Activated CD8-positive, alpha-beta T cell treated with anti-CD3 and anti-CD28 coated beads, Interleukin-2, amount 10 ng/mL, durations not matched to agents 7 days and 5 days (primary cell): ENCODE results near the gene TTC33. TPM values are rescaled to one million over a fixed set of nuclear protein-coding genes. Genes with fewer than 3 reads are reported as not detected.
A peak's percentile ranks its signal among the peaks of the same experiment; 100 is the strongest.
"Not testable (repeated sequence)": the region's sequence is repeated elsewhere in the genome, so short reads cannot be mapped to it uniquely, and the experiment has no call there.

Experiments used
- ATAC-seq: fragments of 150-1000 bp; cut with Tn5 transposase; one replicate; pipeline ENCODE4 v1.10.0; 2021; ENCODE audit warnings: moderate library complexity
- CTCF ChIA-PET: fragments of 350-600 bp; sonication (Branson Sonifier 250); formaldehyde crosslinking; loops from one replicate; lab custom pipeline; 2021; ENCODE audit warnings: antibody characterized with exemption; lab: Charles Lee
- POLR2A ChIA-PET: fragments of 350-600 bp; sonication (Branson Sonifier 250); formaldehyde crosslinking; loops from one replicate; lab custom pipeline; 2021; ENCODE audit warnings: antibody characterized with exemption; lab: Charles Lee
- DNase-seq: peaks from one replicate; pipeline ENCODE4 v3.0.0-alpha.2; 2020
- H3K27ac Mint-ChIP-seq: one replicate; pipeline ENCODE4 v1.8.0; 2021; ENCODE audit warnings: mild to moderate bottlenecking, mixed read lengths
- H3K27me3 Mint-ChIP-seq: one replicate; pipeline ENCODE4 v1.8.0; 2021; ENCODE audit warnings: low read depth, mixed read lengths
- H3K36me3 Mint-ChIP-seq: one replicate; pipeline ENCODE4 v1.8.0; 2021; ENCODE audit warnings: low read depth, mixed read lengths
- H3K4me1 Mint-ChIP-seq: one replicate; pipeline ENCODE4 v1.8.0; 2021; ENCODE audit warnings: low read depth, mixed read lengths
- H3K4me3 Mint-ChIP-seq: one replicate; pipeline ENCODE4 v1.8.0; 2021; ENCODE audit warnings: mild to moderate bottlenecking, mixed read lengths
- H3K9me3 Mint-ChIP-seq: one replicate; pipeline ENCODE4 v1.8.0; 2022; ENCODE audit warnings: mixed read lengths; ENCODE audit not compliant: insufficient read depth
- total RNA-seq, 2 experiments: library from RNA; stranded (reverse); gene quantifications; one replicate each; pipeline ENCODE4 v1.2.3, GENCODE V29; 2021

TTC33 gene
- total RNA-seq, 2 experiments from 2014 or later, result 13.4 to 14.0 TPM

DNA sequence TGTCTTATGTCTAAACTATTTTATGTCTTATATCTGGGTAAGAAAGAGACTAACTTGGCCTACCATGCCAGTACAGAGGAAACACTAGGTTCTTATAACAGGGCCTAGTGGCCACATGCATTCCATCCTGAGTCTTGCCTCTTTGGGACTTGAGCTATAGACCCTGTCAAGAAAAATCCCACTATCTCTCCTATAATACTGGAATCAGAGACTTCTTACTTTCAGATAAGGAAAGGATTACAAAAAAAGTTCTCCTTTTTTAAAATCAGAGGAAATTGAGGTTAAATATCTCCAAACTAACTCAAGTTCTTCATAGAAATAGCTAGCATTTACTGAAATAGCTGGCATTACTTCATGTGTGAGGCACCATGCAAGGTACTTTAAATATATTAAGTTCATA lies 41.8 kb downstream of the TTC33 start:
- no peaks in the 10 kb centered on the region for H3K9me3 Mint-ChIP-seq
- ChIA-PET POLR2A (no interaction called here), CTCF (interaction anchor here (1.7 to 2.5 kb wide), 4 partner anchors 10 to 765 kb away, joined by 5 to 12 read pairs (median 6); no protein-coding TSS in a partner anchor)
- DNase-seq (no peak), ATAC-seq (no peak)
- peaks cover 32% of the 10 kb centered on the region for H3K36me3 Mint-ChIP-seq
- H3K27me3 Mint-ChIP-seq, result no peaks in the 10 kb centered on the region
- no peaks in the 10 kb centered on the region for H3K4me1 Mint-ChIP-seq
- no peak overlapping the region for H3K4me3 Mint-ChIP-seq
- no peak overlapping the region for H3K27ac Mint-ChIP-seq

GRCh38 chr5:40710575-40710974 lies 45.2 kb downstream of the TTC33 start:
- POLR2A ChIA-PET, CTCF ChIA-PET, H3K9me3 Mint-ChIP-seq: not testable (repeated sequence)

GRCh38 chr5:40705484-40705883 lies 50.3 kb downstream of the TTC33 start:
- DNase-seq, H3K27ac Mint-ChIP-seq, POLR2A ChIA-PET, H3K4me3 Mint-ChIP-seq, H3K27me3 Mint-ChIP-seq, ATAC-seq, H3K4me1 Mint-ChIP-seq: not testable (repeated sequence)
- Mint-ChIP-seq H3K36me3 (peaks cover 73% of the 10 kb centered on the region), H3K9me3 (peaks cover 29% of the 10 kb centered on the region)
- CTCF ChIA-PET, result interaction anchor here (0.8 to 1.4 kb wide), 2 partner anchors 10 to 16 kb away, joined by 3 to 4 read pairs; no protein-coding TSS in a partner anchor

More at GRCh38 chr5:40710575-40710974, 45.2 kb downstream of the TTC33 start:
- peaks cover 36% of the 10 kb centered on the region for H3K36me3 Mint-ChIP-seq
- ATAC-seq, H3K27ac Mint-ChIP-seq, H3K4me1 Mint-ChIP-seq, H3K4me3 Mint-ChIP-seq, H3K27me3 Mint-ChIP-seq, DNase-seq: not testable (repeated sequence)

- CTCF ChIA-PET, H3K4me3 Mint-ChIP-seq, H3K27me3 Mint-ChIP-seq, H3K27ac Mint-ChIP-seq, DNase-seq, POLR2A ChIA-PET, H3K4me1 Mint-ChIP-seq, ATAC-seq: not testable (repeated sequence)
- Mint-ChIP-seq H3K36me3 (peaks cover 69% of the 10 kb centered on the region), H3K9me3 (peaks cover 29% of the 10 kb centered on the region)
Observed at GRCh38 chr5:40702027-40702426, 53.7 kb downstream of the TTC33 start.

DNA sequence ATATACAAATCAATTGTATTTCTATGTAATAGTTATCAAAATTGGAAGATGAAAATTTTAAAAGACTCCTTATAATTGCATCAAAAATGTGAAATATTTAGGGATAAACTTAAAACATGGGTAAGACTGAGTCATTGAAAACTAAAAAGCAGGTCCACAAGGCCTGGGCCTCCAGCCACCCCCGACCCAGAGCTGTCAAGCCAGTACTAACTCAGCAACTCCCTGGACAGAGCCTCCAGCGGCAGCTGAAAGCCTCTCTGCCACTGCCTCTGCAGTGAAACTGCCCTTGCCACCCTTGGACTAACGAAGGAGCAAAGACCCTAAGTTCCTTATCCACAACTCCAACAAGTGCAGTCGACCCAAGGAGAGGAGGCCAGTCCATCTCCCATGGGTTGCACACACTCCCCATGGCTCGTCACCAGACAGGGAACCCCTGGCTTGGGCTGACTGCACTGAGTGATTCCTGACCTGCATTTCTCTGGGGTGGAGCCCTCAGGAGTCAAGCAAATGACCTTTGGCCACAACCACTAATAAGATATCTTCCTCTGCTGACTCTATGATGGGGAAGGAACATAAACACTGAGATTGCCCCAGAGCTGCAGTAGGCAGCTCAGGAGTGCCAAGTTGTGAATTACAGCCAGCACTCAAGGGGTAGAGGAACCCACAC lies 55.5 kb downstream of the TTC33 start:
- no peak for ATAC-seq
- POLR2A ChIA-PET, result no interaction called here
- no peak overlapping the region for H3K27ac Mint-ChIP-seq
- CTCF ChIA-PET, result interaction anchor here (0.5 kb wide), 1 partner anchor 111 kb away, joined by 3 read pairs; no protein-coding TSS in a partner anchor
- H3K4me1 Mint-ChIP-seq, result no peaks in the 10 kb centered on the region
- peaks cover 72% of the 10 kb centered on the region for H3K36me3 Mint-ChIP-seq
- no peak overlapping the region for H3K4me3 Mint-ChIP-seq
- no peaks in the 10 kb centered on the region for H3K27me3 Mint-ChIP-seq
- H3K9me3 Mint-ChIP-seq, result peaks cover 29% of the 10 kb centered on the region
- DNase-seq, result no peak

- no peak overlapping the region for H3K4me3 Mint-ChIP-seq
Observed at GRCh38 chr5:40694433-40694832, 61.3 kb downstream of the TTC33 start.

DNA sequence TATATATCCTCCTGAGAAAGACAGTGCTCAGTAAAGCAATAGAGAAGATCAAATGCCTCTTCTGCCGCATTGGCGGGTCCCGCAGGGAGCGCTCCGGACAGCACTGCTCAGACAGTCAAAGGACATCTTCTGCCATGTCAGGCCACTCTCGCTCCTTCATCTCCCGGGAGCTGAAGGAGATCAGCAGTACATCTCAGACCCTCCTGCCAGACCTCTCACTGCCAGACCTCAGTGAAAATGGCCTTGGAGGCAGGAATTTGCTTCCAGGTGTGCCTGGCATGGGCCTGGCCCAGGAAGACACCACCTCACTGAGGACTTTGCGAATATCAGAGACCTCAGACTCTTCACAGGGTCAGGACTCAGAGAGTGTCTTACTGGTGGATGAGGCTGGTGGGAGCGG lies 63.9 kb downstream of the TTC33 start:
- CTCF ChIA-PET, result no interaction called here
- Mint-ChIP-seq H3K4me1 (peaks cover 46% of the 10 kb centered on the region), H3K4me3 (no peak overlapping the region), H3K36me3 (peaks cover 84% of the 10 kb centered on the region), H3K27ac (no peak overlapping the region), H3K27me3 (no peaks in the 10 kb centered on the region), H3K9me3 (no peaks in the 10 kb centered on the region)
- POLR2A ChIA-PET, result interaction anchor here (0.6 to 1.4 kb wide), 2 partner anchors 294 to 304 kb away, joined by 3 to 5 read pairs; no protein-coding TSS in a partner anchor
- DNase-seq (no peak), ATAC-seq (no peak)

More at GRCh38 chr5:40694433-40694832, 61.3 kb downstream of the TTC33 start:
- no peak overlapping the region for H3K27ac Mint-ChIP-seq
- H3K36me3 Mint-ChIP-seq, result peaks cover 70% of the 10 kb centered on the region
- H3K4me1 Mint-ChIP-seq, result peaks cover 22% of the 10 kb centered on the region
- no peak for ATAC-seq
- DNase-seq, result no peak
- ChIA-PET POLR2A (interaction anchor here (1.0 kb wide), 1 partner anchor 18 kb away, joined by 3 read pairs; no protein-coding TSS in a partner anchor), CTCF (no interaction called here)
- H3K9me3 Mint-ChIP-seq, result no peaks in the 10 kb centered on the region
- no peaks in the 10 kb centered on the region for H3K27me3 Mint-ChIP-seq

GRCh38 chr5:40690267-40690666 lies 65.5 kb downstream of the TTC33 start:
- Mint-ChIP-seq H3K4me3 (no peak overlapping the region), H3K9me3 (no peaks in the 10 kb centered on the region), H3K27me3 (no peaks in the 10 kb centered on the region), H3K27ac (no peak overlapping the region), H3K36me3 (peaks cover 86% of the 10 kb centered on the region), H3K4me1 (peaks cover 58% of the 10 kb centered on the region)
- ChIA-PET POLR2A (interaction anchor here (1.2 to 1.4 kb wide), 2 partner anchors 284 to 729 kb away, joined by 3 read pairs; no protein-coding TSS in a partner anchor), CTCF (interaction anchor here (0.6 to 3.1 kb wide), 5 partner anchors 20 to 974 kb away, joined by 3 to 23 read pairs (median 3); no protein-coding TSS in a partner anchor)
- ATAC-seq (no peak), DNase-seq (no peak)

- no peaks in the 10 kb centered on the region for H3K27me3 Mint-ChIP-seq
- peak overlapping the region; percentile 63 for H3K27ac Mint-ChIP-seq
- H3K4me1 Mint-ChIP-seq, result peaks cover 61% of the 10 kb centered on the region
- ChIA-PET POLR2A (interaction anchor here (1.1 to 1.4 kb wide), 2 partner anchors 9 to 728 kb away, joined by 3 read pairs; no protein-coding TSS in a partner anchor), CTCF (interaction anchor here (0.8 to 3.1 kb wide), 14 partner anchors 14 to 973 kb away, joined by 3 to 23 read pairs (median 4); no protein-coding TSS in a partner anchor)
- peak; percentile 59 for DNase-seq
- peaks cover 85% of the 10 kb centered on the region for H3K36me3 Mint-ChIP-seq
- H3K9me3 Mint-ChIP-seq, result no peaks in the 10 kb centered on the region
- peak; percentile 50 for ATAC-seq
- H3K4me3 Mint-ChIP-seq, result peak overlapping the region; percentile 24
Observed at GRCh38 chr5:40689438-40689837, 66.3 kb downstream of the TTC33 start.

DNA sequence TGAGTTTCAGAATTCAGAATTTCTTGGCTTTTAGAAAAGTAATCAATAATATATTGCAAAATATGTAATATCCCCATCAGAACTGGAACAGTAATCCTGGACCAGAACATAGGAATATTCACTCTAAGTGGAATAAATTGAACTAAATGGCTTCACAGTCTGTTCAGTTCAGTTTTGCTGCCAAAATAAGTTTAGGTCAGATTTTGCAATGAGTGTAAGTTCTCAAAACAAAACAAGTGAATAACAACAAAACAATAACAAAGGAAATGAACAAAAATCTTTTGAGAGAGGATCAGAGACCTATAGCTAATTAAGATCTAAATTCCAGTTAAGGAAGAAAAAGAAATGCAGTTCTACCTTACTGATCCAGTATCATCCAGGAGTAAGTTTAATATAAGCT lies 66.8 kb downstream of the TTC33 start:
- POLR2A ChIA-PET, result interaction anchor here (0.7 to 1.4 kb wide), 3 partner anchors 9 to 727 kb away, joined by 3 read pairs; no protein-coding TSS in a partner anchor
- ATAC-seq, result no peak
- Mint-ChIP-seq H3K4me1 (peaks cover 64% of the 10 kb centered on the region), H3K36me3 (peaks cover 85% of the 10 kb centered on the region), H3K27me3 (no peaks in the 10 kb centered on the region), H3K27ac (peak overlapping the region; percentile 44), H3K9me3 (no peaks in the 10 kb centered on the region), H3K4me3 (peak overlapping the region; percentile 24)
- CTCF ChIA-PET, result interaction anchor here (0.8 to 3.1 kb wide), 14 partner anchors 14 to 740 kb away, joined by 3 to 23 read pairs (median 4); no protein-coding TSS in a partner anchor
- DNase-seq, result no peak

DNA sequence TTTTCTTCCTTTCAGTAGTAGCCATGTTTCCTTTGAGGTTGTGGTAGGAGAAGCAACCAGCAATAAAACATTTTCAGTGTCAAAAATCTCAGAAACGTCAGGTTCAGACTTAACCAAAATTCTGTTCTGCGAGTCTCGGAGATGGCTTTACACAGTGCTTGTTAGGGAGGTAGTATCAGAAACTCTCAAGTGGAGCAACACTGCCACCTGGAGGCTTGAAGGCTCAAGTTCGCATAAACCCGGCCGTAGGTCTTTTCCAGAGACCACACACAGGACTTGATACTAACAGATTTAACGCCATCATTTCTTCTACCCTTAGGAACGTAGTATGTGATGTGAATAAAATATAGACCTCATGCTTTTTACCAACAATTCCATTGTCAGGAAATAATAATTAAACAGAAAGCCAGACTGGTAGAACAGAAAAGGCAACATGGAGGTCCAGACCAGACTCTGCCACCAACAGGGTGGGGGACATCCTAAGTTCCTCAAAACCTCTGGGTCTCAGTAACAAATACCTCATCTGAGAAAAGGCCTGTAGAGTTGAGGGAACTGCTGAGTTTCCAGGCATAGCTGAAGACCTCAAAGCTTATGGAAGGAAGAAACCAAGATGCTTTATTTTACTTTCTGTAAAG lies 67.5 kb downstream of the TTC33 start:
- CTCF ChIA-PET, result interaction anchor here (0.8 to 3.1 kb wide), 12 partner anchors 15 to 739 kb away, joined by 3 to 23 read pairs (median 4); no protein-coding TSS in a partner anchor
- Mint-ChIP-seq H3K36me3 (peaks cover 88% of the 10 kb centered on the region), H3K27ac (peak overlapping the region; percentile 81), H3K4me3 (peak overlapping the region; percentile 82), H3K4me1 (peaks cover 64% of the 10 kb centered on the region), H3K9me3 (no peaks in the 10 kb centered on the region), H3K27me3 (no peaks in the 10 kb centered on the region)
- DNase-seq, result peak; percentile 93
- ATAC-seq, result peak; percentile 73
- POLR2A ChIA-PET, result interaction anchor here (0.7 kb wide), 1 partner anchor 342 kb away, joined by 3 read pairs; no protein-coding TSS in a partner anchor
